Subcutaneous abdominal adipose tissue (tissue), 5 donors: ENCODE measurements around the gene TCP11L2.
A peak's percentile ranks its signal among the peaks of the same experiment; 100 is the strongest.

Experiments used
- H3K27ac ChIP-seq: one replicate; pipeline ENCODE4 v1.7.0; 2013; ENCODE audit warnings: low read depth, mild to moderate bottlenecking, inconsistent platforms, low read length, moderate library complexity
- H3K27me3 ChIP-seq, 5 donors: one replicate each; pipeline ENCODE4 v1.7.0; 2013; ENCODE audit warnings: low read length in 5 of 5, inconsistent platforms in 1 of 5; ENCODE audit not compliant: control insufficient read depth in 5 of 5, insufficient read depth in 4 of 5
- H3K36me3 ChIP-seq, 5 donors: one replicate each; pipeline ENCODE4 v1.7.0; 2013; ENCODE audit warnings: low read length in 5 of 5; ENCODE audit not compliant: control insufficient read depth in 5 of 5, insufficient read depth in 5 of 5
- H3K4me1 ChIP-seq, 5 donors: one replicate each; pipeline ENCODE4 v1.7.0; 2013; ENCODE audit warnings: low read length in 5 of 5, mild to moderate bottlenecking in 3 of 5, moderate library complexity in 1 of 5; ENCODE audit not compliant: control insufficient read depth in 5 of 5, insufficient read depth in 5 of 5
- H3K4me3 ChIP-seq, 5 donors: one replicate each; pipeline ENCODE4 v1.7.0; 2013; ENCODE audit warnings: low read length in 5 of 5, low read depth in 1 of 5
- H3K9ac ChIP-seq, 5 donors: one replicate each; pipeline ENCODE4 v1.7.0; 2013; ENCODE audit warnings: low read length in 5 of 5, mild to moderate bottlenecking in 4 of 5, moderate library complexity in 3 of 5
- H3K9me3 ChIP-seq, 5 donors: one replicate each; pipeline ENCODE4 v1.7.0; 2013; ENCODE audit warnings: low read length in 5 of 5; ENCODE audit not compliant: control insufficient read depth in 5 of 5
- donor health status: healthy.
- donor health status: healthy.
- donor health status: healthy.
- donor health status: healthy.
- donor health status: healthy.

Gene TCP11L2

DNA sequence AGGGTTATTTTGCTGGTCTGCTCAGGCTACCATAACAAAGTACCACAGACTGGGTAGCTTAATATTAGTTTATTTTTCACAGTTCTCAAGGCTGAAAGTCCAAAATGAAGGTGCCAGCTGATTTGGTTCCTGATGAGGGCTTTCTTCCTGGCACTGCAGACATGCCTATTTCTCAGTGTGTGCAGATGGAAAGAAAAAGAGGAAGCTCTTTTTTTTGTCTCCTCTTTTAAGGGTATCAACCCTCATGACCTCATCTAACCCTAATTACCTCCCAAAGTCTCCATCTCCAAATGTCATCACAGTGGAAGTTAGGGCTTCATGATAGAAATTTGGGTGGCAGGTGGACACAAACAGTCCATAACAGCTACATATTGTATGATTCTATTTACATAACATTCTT is 30.0 kb downstream of the TCP11L2 start:
- Histone ChIP-seq H3K9ac (no peak overlapping the region), H3K4me1 (peaks cover 2 to 37% (median 8%) of the 10 kb centered on the region in 5 donors), H3K36me3 (peaks cover 8 to 40% (median 24%) of the 10 kb centered on the region in 5 donors), H3K27ac (no peak overlapping the region), H3K9me3 (no peaks in the 10 kb centered on the region), H3K27me3 (no peaks in the 10 kb centered on the region), H3K4me3 (no peak overlapping the region)

DNA sequence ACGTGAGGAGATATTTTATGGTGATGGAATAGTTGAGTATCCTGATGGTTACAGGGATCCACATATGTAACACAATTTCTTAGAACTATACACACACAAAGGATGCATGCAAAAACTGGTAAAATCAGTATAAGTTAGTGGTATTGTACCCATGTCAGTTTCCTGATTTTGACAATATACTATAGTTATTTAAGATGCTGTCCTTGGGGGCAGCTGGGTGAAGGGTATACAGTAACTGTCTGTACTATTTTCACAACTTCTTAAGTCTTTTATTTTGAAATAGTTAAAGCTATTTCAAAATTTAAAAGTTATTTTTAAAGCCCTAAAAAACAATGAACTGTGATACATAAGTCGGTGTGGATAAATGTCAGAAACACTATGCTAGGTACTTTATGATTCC is 30.5 kb downstream of the TCP11L2 start:
- H3K9ac ChIP-seq: no peak overlapping the region
- peaks cover 12 to 40% (median 24%) of the 10 kb centered on the region in 5 donors for H3K36me3 ChIP-seq

GRCh38 chr12:106333756-106334155 is 31.2 kb downstream of the TCP11L2 start:
- peaks cover 13 to 35% (median 24%) of the 10 kb centered on the region in 5 donors for H3K36me3 ChIP-seq
- H3K4me1 ChIP-seq: peaks cover 2 to 37% (median 8%) of the 10 kb centered on the region in 5 donors
- no peak overlapping the region for H3K27ac ChIP-seq
- no peak overlapping the region for H3K9ac ChIP-seq
- no peaks in the 10 kb centered on the region for H3K27me3 ChIP-seq
- H3K4me3 ChIP-seq: no peak overlapping the region
- no peaks in the 10 kb centered on the region for H3K9me3 ChIP-seq

More for the DNA sequence above, 30.5 kb downstream of the TCP11L2 start:
- Histone ChIP-seq H3K9me3 (no peaks in the 10 kb centered on the region), H3K27ac (no peak overlapping the region), H3K27me3 (no peaks in the 10 kb centered on the region), H3K4me1 (peaks cover 2 to 37% (median 8%) of the 10 kb centered on the region in 5 donors), H3K4me3 (no peak overlapping the region)

DNA sequence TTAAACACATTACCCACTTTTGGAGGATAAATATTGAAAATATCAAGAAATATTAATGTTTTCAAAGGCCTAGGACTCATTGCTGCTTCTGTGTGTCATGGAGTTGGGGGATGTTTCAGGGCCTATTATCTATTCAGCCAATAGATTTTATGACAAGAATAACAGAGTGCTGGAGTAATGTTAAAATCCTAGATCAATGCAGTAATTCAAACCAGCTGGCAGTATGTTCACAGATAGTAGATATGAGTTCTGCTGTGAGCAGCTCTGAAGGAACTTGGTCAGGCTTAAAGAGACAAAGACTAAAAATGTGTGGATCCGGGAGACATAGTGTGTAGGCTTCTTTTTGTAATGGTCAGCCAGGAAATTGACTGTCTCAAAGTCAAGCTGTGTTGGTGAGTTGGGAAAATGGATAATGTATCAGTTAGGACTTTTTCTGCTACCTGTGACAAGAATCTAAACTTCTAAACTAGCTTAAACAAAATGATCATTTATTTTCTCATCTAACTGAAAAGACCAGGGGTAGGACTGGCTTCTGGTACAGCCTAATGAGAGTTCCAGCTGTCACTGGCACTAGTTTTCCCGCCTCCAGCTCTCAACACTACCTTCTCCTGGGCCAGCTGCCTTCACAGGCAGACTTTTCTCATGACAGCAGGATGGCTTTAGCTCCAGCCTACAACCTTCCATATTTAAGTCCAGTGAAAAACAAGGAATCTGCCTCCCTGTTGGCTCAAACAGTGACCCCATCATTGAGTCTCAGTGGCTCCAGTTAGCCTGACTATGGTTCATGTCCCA is 38.7 kb downstream of the TCP11L2 start:
- Histone ChIP-seq H3K36me3 (peaks cover 10 to 22% (median 15%) of the 10 kb centered on the region in 5 donors), H3K9me3 (no peaks in the 10 kb centered on the region), H3K4me3 (no peak overlapping the region), H3K4me1 (peaks cover 8 to 34% (median 24%) of the 10 kb centered on the region in 5 donors), H3K27me3 (no peaks in the 10 kb centered on the region), H3K27ac (peak overlapping the region; percentile 87), H3K9ac (peak overlapping the region in 2 of 5 donors; percentile 11 to 13)

GRCh38 chr12:106342397-106343213 is 40.1 kb downstream of the TCP11L2 start:
- H3K4me1 ChIP-seq: peaks cover 8 to 26% (median 23%) of the 10 kb centered on the region in 5 donors
- H3K27me3 ChIP-seq: no peaks in the 10 kb centered on the region
- peak overlapping the region in 1 of 5 donors; percentile 22 for H3K9ac ChIP-seq
- no peaks in the 10 kb centered on the region for H3K9me3 ChIP-seq
- H3K27ac ChIP-seq: peak overlapping the region; percentile 87
- peak overlapping the region in 4 of 5 donors; percentile 16 to 47 (median 32) for H3K4me3 ChIP-seq
- peaks cover 9 to 27% (median 22%) of the 10 kb centered on the region in 5 donors for H3K36me3 ChIP-seq

DNA sequence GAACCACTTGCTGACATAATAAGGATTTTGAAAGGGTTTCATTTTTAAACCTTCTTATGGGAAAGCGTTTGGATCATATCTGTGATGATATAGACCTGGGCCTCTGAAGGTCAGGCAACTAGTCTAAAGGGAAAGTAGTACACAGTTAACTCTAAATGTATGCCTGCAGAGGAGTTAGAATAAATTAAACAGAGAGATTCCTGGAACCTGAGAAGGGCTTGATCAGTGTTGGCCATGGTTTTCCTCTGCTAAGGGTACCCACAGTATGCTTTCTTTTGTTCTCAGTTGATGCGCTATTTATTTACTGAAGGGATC is 40.6 kb downstream of the TCP11L2 start:
- no peaks in the 10 kb centered on the region for H3K27me3 ChIP-seq
- H3K27ac ChIP-seq: peak overlapping the region; percentile 87
- no peaks in the 10 kb centered on the region for H3K9me3 ChIP-seq
- peaks cover 8 to 26% (median 23%) of the 10 kb centered on the region in 5 donors for H3K4me1 ChIP-seq
- H3K36me3 ChIP-seq: peaks cover 9 to 27% (median 22%) of the 10 kb centered on the region in 5 donors
- peak overlapping the region in 2 of 5 donors; percentile 2 to 25 for H3K9ac ChIP-seq
- peak overlapping the region in 1 of 5 donors; percentile 32 for H3K4me3 ChIP-seq

GRCh38 chr12:106344131-106344530 is 41.6 kb downstream of the TCP11L2 start:
- Histone ChIP-seq H3K27ac (peak overlapping the region; percentile 87), H3K27me3 (no peaks in the 10 kb centered on the region), H3K9me3 (no peaks in the 10 kb centered on the region), H3K36me3 (peaks cover 9 to 27% (median 22%) of the 10 kb centered on the region in 5 donors), H3K9ac (no peak overlapping the region), H3K4me1 (peaks cover 8 to 26% (median 23%) of the 10 kb centered on the region in 5 donors), H3K4me3 (no peak overlapping the region)

- H3K36me3 ChIP-seq: peaks cover 9 to 28% (median 22%) of the 10 kb centered on the region in 5 donors
These were observed 43.2 kb downstream of the TCP11L2 start for GRCh38 chr12:106345746-106346145.

GRCh38 chr12:106348411-106348810 is 45.9 kb downstream of the TCP11L2 start:
- Histone ChIP-seq H3K9ac (no peak overlapping the region), H3K4me1 (peaks cover 0 to 2% (median 1%) of the 10 kb centered on the region in 5 donors), H3K4me3 (no peak overlapping the region), H3K36me3 (peaks cover 9 to 20% (median 14%) of the 10 kb centered on the region in 5 donors), H3K9me3 (no peaks in the 10 kb centered on the region), H3K27ac (no peak overlapping the region), H3K27me3 (no peaks in the 10 kb centered on the region)

More at GRCh38 chr12:106345746-106346145, 43.2 kb downstream of the TCP11L2 start:
- no peak overlapping the region for H3K9ac ChIP-seq
- no peak overlapping the region for H3K27ac ChIP-seq
- no peaks in the 10 kb centered on the region for H3K27me3 ChIP-seq
- H3K9me3 ChIP-seq: no peaks in the 10 kb centered on the region
- H3K4me3 ChIP-seq: no peak overlapping the region
- H3K4me1 ChIP-seq: peaks cover 8 to 26% (median 23%) of the 10 kb centered on the region in 5 donors

DNA sequence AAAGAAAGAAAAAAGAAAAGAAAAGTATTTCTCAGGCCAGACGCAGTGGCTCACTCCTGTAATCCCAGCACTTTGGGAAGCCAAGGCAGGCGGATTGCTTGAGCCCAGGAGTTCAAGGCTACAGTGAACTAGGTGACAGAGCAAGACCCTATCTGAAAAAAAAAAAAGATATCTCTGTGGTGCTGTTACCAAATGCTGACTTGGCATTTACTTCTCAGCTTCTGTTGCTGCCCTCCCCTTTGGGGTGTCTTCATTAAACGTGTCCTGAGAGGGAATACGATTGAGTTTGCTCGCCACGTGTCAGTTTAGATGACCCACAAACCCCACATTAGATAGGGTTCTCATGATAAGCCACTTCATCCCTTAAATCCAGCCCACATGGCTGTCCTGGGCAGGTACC is 50.6 kb downstream of the TCP11L2 start:
- no peaks in the 10 kb centered on the region for H3K9me3 ChIP-seq
- no peak overlapping the region for H3K9ac ChIP-seq
- H3K27me3 ChIP-seq: no peaks in the 10 kb centered on the region
- H3K27ac ChIP-seq: no peak overlapping the region
- no peak overlapping the region for H3K4me3 ChIP-seq
- peaks cover 0 to 7% (median 6%) of the 10 kb centered on the region in 5 donors for H3K4me1 ChIP-seq
- H3K36me3 ChIP-seq: peaks cover 0 to 4% (median 0%) of the 10 kb centered on the region in 5 donors
